HG02763 (cell line): ENCODE data around the gene TMED10.
"Not testable (repeated sequence)": the region's sequence is repeated elsewhere in the genome, so short reads cannot be mapped to it uniquely, and the experiment has no call there.

ENCODE experiments used
- ATAC-seq: cut with Tn5 transposase; IDR thresholded peaks from one replicate; pipeline ENCODE4 v1.9.1; 2021; ENCODE audit warnings: mild to moderate bottlenecking, moderate library complexity; ENCODE audit not compliant: unreplicated experiment

Gene TMED10

GRCh38 chr14:75163677-75164076 lies 12.7 kb downstream of the TMED10 start:
- no peak for ATAC-seq

- ATAC-seq, result no peak
Measured at GRCh38 chr14:75162631-75163030, 13.8 kb downstream of the TMED10 start.

- no peak for ATAC-seq
Measured at GRCh38 chr14:75158843-75159614, 17.4 kb downstream of the TMED10 start.

- no peak for ATAC-seq
Measured at GRCh38 chr14:75156901-75157300, 19.5 kb downstream of the TMED10 start.

- ATAC-seq, result no peak
Measured at GRCh38 chr14:75156111-75156510, 20.3 kb downstream of the TMED10 start.

- no peak for ATAC-seq
Measured at GRCh38 chr14:75155169-75155568, 21.2 kb downstream of the TMED10 start.

GRCh38 chr14:75153295-75153694 lies 23.1 kb downstream of the TMED10 start:
- ATAC-seq, result no peak

GRCh38 chr14:75151851-75152250 lies 24.6 kb downstream of the TMED10 start:
- ATAC-seq, result no peak

- not testable (repeated sequence) for ATAC-seq
Measured at GRCh38 chr14:75150637-75151036, 25.8 kb downstream of the TMED10 start.

GRCh38 chr14:75150150-75150549 lies 26.3 kb downstream of the TMED10 start:
- ATAC-seq, result no peak

GRCh38 chr14:75147423-75148071 lies 28.9 kb downstream of the TMED10 start:
- ATAC-seq, result no peak

GRCh38 chr14:75144944-75145343 lies 31.5 kb downstream of the TMED10 start:
- ATAC-seq, result no peak

- ATAC-seq, result no peak
Measured at GRCh38 chr14:75143761-75144527, 32.5 kb downstream of the TMED10 start.

- ATAC-seq, result no peak
Measured at GRCh38 chr14:75142494-75142893, 33.9 kb downstream of the TMED10 start.

- no peak for ATAC-seq
Measured at GRCh38 chr14:75141967-75142366, 34.4 kb downstream of the TMED10 start.

- ATAC-seq, result no peak
Measured at GRCh38 chr14:75141062-75141461, 35.4 kb downstream of the TMED10 start.

- no peak for ATAC-seq
Measured at GRCh38 chr14:75140620-75141019, 35.8 kb downstream of the TMED10 start.

- ATAC-seq, result no peak
Measured at GRCh38 chr14:75139185-75139584, 37.2 kb downstream of the TMED10 start.

- no peak for ATAC-seq
Measured at GRCh38 chr14:75138492-75138891, 37.9 kb downstream of the TMED10 start.

GRCh38 chr14:75134644-75135043 lies 41.8 kb downstream of the TMED10 start:
- no peak for ATAC-seq

- no peak for ATAC-seq
Measured at GRCh38 chr14:75133597-75133996, 42.8 kb downstream of the TMED10 start.
